GM19238 (cell line): ENCODE data around the gene FXYD7.
"Not testable (repeated sequence)": the region's sequence is repeated elsewhere in the genome, so short reads cannot be mapped to it uniquely, and the experiment has no call there.

Experiments
- DNase-seq: peaks from one replicate; pipeline ENCODE4 v3.0.0; 2011; ENCODE audit warnings: low spot score; ENCODE audit not compliant: insufficient read length

The FXYD7 gene, protein sequence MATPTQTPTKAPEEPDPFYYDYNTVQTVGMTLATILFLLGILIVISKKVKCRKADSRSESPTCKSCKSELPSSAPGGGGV

DNA sequence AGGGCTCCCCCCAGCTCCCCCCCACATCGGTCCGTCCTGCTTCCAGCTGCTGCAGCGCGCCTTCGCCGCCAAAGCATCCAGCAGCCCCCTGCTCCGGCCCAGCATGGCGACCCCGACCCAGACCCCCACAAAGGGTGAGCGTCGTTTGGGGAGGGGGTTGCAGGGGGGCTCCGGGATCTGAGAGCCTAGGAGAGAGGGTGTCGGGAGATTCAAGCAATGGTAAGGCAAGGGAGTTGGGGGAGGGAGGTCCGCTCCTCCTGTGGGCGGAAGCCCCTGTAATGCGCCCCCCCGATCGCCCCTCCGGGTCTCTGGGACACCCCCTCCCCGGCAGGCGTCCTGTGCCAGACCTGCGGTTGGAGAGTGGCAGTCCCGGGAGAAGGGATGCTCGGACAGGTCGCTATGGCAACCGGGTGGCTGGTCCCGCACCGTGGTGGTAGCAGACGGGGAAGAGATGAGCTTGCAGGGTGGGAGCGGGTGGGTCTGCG lies at the start of gene FXYD7:
Gene FXYD7 (plus strand): TSS at position 25 of the 485 bp plus-strand sequence. CDS start 79 bp downstream, at position 104.
- no peak for DNase-seq

DNA sequence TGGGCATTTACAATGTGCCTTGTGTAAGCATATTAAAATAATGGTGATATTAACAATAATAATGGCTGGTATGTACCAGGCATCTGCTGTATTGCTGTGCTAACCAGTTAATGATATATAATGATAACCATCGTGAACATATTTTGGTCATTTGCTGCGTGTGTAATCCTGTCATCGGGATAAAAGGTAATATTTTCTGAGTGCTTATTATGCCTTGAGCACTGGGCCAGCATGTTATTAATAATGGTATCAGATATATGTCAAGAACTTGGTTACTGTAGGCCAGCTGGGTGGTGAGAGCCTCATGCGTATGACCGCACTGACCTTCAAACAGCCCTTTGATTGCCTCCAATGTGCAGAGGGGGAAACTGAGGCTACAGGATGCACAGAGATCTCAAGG lies 49.6 kb upstream of the FXYD7 start:
- no peak for DNase-seq

DNA sequence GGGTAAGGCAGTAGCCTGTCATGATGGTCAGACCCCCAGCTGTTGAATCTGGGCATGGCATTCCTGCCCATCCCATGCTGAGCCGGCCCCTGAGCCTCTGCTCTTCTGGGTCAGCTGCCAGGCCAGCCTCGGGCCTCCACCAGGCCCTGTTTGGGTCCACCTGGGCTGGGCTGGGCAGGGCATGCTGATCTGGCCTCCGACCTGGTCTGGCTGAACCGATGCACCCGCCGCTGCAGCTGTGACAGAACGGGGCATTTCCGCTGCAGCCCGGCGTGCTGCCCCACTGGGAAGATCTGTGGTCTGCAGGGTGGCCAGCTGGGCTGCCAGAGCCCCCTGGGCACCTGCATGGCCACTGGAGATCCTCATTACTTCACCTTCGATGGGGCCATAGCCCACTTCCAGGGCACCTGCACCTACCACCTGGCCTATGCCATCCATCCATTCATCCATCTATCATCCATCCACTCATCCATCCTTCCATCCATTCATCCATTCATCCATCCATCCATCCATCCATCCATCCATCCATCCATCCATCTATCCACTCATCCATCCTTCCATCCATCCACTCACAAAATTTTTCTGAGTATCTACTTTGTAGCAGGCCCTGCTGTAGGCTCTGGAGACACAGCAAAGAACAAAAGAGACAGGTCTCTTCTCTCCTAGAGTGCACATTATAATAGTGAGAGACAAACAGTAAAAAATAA lies 49.0 kb upstream of the FXYD7 start:
- DNase-seq: no peak

DNA sequence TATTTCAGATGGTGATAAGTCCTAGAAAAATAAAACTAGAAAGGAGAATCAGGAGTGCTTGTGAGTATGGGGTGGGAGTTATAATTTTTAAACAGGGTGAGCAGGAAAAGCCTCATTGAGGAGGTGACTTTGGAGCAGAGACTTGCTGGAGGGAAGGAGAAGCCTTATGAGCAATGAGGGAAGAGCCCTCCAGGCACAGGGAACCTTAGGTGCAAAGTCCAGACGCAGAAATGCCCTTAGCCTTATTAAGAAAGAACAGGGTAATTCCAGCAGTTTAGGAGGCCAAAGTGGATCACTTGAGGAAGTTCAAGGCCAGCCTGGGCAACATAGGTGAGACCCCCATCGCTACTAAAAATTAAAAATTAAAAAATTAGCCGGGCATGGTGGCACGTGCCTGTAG lies 48.4 kb upstream of the FXYD7 start:
- no peak for DNase-seq

DNA sequence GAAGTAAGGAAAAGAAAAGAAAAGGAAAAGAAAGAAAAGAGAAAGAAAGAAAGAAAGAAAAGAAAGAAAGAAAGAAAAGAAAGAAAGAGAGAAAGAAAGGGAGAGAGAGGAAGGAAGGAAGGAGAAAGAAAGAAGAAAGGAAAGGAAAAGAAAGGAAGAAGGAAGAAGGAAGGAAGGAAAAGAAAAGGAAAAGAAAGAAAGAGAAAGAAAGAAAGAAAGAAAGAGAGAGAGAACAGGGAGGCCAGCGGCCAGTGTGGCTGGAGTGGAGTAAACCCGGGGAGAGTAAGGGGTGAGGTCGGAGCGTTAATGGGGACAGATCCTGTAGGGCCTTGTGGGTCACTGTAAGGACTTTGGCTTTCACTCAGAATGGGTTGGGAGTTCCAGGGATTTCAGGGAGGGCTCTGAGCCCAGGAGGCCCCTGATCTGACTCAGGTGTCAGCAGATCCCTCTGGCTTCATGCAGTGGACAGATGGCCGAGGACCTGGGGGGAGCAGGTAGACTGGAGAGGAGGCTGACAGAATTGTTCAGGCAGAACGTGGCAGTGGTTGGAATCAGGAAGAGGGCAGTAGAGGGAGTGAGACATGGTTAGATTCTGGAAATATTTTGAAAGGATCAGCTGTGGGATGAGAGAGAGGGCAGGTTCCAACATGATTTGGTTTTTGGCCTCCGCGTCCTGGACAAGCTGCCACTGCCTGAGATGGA lies 47.2 kb upstream of the FXYD7 start:
- no peak for DNase-seq

DNA sequence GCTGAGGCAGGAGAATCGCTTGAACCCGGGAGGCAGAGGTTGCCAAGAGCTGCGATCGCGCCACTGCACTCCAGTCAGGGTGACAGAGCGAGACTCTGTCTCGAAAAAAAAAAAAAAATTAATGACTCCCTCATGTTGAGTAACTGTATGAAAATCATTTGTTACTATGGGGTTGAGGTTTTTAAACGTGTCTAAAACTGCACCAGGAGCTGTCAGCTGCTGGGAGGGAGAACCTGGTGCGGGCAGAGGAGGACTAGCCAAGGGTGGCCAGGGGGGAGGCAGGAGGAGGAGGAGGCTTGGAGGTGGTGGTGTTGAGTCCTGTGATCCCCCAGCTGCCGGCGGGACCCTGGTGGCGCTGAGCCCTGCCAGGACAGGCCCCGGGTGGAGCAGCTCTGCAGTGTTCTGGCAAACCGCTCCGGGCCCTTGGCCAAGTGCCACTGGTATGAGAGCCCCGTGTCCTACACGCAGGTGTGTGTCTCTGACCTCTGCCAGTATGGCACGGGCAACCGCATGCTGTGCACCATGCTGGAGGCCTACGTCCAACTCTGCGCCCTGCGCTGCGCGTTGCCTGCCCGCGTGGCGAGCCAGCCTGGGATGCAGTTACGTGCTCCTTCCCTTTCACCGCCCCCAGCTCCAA lies 44.5 kb upstream of the FXYD7 start:
- DNase-seq: no peak

DNA sequence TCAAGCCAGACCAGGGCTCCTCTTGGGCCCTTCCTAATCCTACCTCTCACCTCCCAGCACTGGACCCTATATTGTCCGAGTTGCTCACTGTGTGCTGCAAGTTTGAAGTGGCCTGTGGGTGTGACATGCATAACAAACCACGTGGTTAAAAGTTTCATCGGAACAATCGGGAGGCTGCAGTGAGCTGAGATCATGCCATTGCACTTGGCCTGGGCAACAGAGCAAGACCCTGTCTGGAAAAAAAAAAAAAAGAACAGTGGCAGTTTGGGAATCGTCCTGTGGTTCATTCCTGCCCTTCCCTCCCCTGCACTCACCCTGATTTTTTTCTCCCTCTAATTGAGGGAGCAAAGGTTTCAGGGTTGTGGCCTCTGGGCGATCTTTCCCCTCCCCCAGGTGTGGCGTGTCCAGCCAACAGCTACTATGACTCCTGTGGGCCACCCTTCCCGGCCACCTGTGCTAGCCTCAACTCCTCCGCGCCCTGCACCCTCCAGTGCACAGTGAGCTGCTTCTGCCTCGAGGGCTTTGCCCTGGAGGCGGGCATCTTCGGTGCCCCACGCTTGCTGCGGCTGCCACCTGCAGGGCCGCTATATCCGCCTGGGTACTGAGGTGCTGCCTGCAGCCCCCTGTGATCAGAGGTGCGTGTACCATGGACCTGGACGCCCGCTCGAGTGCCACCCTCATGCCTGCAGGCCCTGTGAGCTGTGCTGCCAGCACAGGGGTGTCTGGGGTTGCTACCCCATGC lies 43.7 kb upstream of the FXYD7 start:
- DNase-seq: no peak

DNA sequence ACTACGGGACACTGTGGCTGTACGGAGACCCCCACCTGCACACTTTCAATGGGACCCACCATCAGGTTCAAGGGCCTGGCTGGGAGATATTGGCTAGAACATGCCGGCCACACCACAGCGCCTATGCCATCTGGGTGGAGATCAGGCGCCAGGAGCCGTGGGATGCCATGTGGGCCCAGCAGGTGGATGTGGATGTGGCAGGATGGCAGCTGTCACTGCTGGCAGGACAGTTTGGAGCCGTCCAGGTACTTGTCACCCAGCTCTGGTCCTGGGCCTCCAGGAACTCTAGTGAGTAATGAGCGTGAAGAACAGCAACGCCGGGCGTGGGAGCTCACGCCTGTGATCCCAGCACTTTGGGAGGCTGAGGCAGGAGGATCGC lies 43.2 kb upstream of the FXYD7 start:
- no peak for DNase-seq

DNA sequence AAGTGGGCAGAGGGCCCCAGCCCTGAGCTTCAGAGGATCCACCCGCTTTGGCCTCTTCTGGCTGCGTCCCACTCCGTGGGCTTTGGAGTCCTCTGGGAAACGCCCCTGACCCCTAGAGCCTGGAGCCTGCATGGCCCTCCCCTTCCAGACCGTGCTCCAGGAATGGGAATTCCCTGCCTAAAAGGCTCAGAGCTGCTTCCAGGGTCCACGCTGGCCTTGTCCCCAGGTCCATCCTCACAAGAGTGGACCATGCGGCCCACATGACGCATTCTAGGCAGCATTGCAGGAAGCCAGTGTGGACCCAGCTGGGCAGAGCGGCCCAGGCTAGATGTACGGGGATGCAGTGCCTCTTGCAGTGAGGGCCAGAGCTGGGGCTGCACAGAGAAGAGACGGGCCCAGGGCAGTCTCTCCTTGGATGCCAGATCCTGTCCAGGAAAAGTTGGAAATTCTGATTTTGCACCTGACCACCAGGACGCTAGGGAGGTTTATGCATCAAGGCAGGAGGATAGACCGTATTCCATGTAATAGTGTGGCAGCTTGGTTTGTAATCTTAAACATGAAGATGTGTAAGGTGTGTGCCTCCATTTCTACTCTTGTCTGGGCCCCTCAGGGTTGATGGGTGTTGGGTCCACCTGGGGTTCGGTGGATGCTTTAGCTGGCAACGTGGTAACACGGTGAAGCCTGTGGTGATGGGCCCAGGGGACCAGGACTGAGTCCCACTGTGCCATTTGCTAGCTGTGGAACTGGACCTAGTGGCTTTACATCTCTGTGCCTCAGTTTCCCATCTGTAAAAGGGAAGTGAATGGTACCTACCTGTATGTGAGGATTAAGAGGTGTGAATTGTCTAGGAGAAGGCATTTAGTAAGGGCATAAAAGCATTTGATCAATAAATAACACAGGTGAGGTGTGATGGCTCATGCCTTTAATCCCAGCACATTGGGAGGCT lies 42.2 kb upstream of the FXYD7 start:
- no peak for DNase-seq

DNA sequence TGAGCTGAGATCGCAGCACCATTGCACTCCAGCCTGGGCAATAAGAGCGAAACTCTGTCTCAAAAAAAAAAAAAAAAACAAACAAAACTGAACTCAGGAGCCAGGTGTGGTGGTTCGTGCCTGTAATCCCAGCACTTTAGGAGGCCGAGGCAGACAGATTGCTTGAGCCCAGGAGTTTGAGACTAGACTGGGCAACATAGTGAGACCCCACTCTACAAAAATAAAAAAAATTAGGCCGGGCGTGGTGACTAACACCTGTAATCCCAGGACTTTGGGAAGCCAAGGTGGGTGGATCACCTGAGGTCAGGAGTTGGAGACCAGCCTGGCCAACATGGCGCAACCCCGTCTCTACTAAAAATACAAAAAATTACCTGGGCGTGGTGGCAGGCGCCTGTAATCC lies 41.1 kb upstream of the FXYD7 start:
- DNase-seq: not testable (repeated sequence)

DNA sequence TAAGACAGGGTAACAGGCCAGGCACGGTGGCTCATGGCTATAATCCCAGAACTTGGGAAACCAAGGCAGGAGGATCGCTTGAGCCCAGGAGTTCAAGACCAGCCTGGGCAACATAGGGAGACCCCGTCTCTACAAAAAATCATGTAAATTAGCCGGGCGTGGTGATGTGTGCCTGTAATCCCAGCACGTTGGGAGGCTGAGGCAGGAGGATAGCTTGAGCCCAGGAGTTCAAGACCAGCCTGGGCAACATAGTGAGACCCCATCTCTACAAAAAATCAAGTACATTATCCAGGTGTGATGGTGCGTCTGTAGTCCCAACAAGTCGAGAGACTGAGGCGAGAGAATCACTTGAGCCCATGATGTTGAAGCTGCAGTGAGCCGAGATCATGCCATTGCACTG lies 39.4 kb upstream of the FXYD7 start:
- not testable (repeated sequence) for DNase-seq

DNA sequence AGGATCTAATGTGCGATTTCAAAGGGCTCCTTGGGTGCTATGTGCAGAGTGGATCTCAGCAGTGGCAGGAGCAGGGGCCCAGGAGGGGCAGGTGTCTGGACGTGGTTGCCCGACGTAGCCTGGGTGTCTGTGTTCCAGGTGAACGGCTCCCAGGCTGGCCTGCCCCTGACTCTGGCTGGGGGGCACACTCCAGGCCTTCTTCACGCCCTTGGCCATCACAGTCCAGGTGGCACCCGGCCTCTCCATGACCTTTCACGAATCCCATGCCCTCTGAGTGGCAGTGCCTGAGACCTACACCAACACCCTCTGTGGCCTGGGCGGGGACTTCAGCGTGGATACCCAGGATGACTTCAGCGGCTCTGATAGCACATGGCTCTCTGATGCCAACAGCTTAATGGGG lies 38.7 kb upstream of the FXYD7 start:
- DNase-seq: no peak

DNA sequence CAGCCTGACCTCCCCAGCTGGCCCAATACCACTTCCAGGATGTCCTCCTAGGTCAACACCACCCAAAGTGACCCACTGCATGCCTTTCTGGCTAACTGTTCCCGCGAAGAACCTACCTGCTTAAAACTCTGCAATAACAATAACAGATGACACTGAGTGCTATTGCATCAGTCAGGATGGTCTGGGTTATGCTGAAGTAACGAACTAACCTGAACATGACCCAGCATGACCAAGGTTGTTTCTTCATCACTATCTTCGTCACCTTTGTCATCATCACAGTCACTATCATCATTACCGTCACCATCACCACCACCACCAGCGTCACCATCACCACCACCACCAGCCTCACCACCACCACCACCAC lies 38.0 kb upstream of the FXYD7 start:
- DNase-seq: no peak

DNA sequence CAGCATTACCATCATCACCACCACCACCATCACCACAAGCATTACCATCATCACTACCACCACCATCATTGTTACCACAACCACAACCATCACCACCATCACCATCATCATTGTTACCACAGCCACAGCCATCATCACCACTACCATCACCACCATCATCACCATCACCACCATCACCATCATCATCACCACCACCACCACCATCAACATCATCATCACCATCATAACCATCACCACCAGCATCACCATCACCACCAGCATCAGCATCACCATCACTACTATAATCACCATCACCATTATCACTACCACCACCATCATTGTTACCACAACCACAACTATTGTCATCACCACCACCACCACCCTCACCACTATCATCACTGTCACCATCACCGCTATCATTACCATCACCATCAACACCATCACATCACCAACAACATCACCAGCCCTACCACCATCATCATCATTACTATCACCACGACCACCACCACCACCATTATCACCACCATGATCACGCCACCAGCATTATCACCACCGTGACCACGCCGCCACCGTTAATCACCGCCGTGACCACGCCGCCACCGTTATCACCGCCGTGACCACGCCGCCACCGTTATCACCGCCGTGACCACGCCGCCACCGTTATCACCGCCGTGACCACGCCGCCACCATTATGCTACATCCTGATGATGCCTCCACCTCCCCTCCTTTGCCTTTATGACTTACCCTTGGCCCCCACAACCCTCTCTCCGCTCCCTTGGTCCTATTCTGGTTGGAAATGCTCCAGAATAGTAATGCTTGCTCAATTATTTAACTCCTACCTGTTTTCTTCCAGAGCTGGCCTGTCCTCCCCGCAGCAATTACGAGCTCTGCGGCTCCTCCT lies 37.4 kb upstream of the FXYD7 start:
- DNase-seq: no peak

DNA sequence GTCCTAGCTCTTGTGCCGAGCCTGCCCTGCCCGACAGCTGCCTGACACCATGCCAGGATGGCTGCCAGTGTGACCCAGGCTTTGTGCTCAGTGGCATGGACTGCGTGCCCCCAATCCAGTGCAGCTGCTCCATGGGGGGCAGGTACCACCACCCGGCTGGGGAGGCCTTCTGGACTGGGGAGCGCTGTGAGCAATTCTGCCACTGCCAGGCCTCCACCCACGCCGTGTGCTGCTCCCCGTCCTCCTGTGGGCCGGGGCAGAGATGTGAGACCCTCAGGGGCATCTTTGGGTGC lies 36.8 kb upstream of the FXYD7 start:
- DNase-seq: no peak

DNA sequence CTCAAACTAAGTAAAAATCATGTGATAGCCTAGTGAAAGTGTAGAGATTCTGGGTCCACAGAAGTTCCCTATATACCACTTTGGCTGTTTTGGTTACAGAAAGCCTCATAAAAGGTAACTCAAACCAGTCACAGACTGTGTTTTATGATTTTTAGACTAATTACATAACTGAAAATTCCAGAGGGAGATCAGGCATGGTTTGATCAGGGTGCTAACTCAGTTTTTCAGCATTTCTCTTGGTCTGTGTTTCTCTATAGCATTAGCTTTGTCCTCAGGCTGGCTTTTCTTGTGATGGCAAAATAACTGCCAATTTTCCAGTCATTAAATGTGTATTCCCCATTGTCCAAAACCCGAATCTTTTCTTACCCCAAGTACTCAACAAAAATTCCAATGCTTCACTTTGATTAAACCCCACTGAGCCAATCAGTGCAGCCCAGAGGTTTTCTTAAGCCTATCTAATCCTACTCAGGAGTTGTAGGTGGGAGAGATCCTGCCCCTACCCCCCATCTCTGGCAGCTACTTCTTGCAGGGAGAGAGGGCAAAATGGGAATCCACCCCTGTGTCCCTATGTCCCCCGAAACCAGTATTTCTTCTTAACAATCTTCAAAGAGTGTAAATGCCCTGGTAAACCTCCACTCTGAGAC lies 36.0 kb upstream of the FXYD7 start:
- DNase-seq: no peak

DNA sequence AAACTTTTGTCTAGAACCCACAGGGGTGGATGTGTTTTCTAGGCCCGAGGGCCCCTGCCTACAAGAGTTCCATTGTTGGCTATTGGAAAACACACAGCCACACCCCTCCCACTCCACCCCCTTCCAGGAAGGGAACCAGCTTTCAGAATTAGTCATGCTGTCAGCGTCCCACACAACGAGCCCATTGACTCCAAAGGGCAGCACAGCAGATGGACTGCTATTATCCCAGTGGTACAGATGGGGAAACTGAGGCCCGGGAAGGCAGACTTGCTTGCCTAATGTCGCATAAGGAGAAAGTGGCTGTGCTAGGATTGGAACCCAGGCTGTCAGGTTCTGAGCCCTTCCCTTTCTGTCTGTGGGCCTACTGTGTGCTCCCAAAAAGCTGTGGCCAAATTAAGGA lies 35.5 kb upstream of the FXYD7 start:
- DNase-seq: no peak

DNA sequence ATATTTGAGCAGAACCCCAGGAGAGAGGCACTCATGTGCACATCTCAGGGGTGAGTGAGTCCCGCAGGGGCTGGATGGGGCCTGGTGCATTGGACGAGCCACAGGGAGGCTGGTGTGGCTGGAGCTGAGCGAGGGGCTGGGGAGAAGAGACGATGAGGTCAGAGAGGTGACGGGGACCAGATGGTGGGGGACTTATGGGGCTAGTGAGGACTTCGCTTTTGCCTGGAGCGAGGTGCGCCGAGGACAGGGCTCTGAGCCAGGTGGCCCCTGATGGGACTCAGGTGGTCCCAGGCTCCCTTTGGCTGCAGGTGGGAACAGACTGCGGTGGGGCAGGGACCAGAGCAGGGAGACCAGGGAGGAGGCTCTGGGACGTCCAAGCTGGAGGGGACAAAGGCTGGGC lies 34.3 kb upstream of the FXYD7 start:
- DNase-seq: no peak

DNA sequence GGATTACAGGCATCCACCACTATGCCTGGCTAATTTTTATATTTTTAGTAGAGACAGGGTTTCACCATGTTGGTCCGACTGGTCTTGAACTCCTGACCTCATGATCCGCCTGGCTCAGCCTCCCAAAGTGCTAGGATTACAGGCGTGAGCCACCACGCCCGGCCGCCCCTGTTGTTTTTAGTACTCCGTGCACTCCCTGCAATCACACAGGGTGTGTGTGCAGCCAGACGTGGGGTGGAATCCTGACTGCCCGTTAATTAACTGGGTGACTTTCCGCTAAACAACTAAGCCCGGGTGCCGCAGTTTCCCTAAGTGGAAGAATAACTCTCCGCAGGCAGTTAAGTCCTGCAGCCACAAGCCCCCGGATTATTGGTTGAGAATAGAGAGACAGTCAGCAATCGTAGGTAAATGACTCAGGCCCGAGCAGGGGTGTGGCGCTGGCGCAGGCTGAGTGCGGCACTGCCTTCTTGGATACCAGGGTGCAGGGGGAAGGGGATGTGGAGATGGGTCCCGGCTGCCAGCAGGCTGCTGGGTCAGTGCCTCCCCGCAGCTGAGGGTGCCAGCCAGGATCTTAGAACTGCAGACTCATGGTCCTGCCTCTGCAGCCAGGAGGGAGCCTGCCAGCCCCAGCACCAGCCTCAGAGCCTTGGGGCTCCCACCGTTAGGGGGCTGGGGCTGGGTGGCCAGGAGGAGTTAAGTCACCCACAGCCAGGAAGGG lies 33.5 kb upstream of the FXYD7 start:
- DNase-seq: no peak
